ENCODE data around the gene MTARC1. TPM values are rescaled to one million over a fixed set of nuclear protein-coding genes. Genes with fewer than 3 reads are reported as not detected.

The MTARC1 gene
- total and polyA plus RNA-seq, 2 of the 4 experiments (the other 2 are of a cell fraction): 0.18 to 0.55 TPM

DNA sequence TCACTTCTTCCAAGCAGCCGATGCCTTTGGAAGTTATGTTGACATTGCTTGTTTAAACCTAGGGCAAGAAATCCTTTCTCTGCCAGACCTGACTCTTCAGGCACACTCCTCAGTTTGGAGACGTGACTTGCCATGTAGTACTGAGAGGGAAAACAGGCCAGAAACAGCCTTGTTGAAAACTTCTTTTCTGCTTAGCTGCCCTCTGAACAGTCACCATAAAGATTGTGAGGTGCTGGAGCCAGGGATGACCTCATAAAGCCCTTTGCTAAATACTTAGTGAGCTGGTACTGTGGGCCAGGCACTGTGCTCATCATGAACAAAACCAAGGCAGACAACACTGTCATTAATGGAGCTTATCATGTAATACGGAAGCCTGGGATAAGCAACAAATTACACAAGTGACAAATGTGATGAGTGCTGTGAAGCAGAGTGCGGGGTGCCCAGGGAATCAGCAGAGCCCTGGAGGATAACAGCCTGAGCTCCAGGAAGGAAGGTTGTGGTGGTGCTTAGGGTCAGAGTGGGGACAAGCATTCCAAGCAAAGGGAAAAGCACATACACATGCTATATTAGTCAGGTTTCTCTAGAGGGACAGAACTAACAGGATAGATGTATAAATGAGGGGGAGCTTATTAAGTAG is 42.4 kb downstream of the MTARC1 start:
- no peak for DNase-seq
- ChIA-PET POLR2A (ENCODE audit: unreplicated experiment) (no interaction called here), CTCF (no interaction called here)
- H4K91ac ChIP-seq (ENCODE audit: insufficient read depth, low read depth, low read length): no peak overlapping the region
- H4K20me1 ChIP-seq (ENCODE audit: insufficient read depth, low read length): no peaks in the 10 kb centered on the region
- ATAC-seq (ENCODE audit: low read depth): no peak
- no CpG with 5 or more reads among the region's 4 CpGs for WGBS, 2 experiments (ENCODE audit: extremely low coverage in 2 of 2, insufficient read length in 1 of 2)
- no peak overlapping the region for H3K4ac ChIP-seq (ENCODE audit: low read depth, low read length)
- H3K27me3 ChIP-seq (ENCODE audit: control insufficient read depth, insufficient read depth, low read length): peaks cover 4% of the 10 kb centered on the region
- no peak overlapping the region for H3K56ac ChIP-seq (ENCODE audit: extremely low read depth, insufficient read depth, low read length)
- H4K8ac ChIP-seq (ENCODE audit: low read depth in 2 of 2, low read length in 2 of 2): no peak overlapping the region
- no peaks in the 10 kb centered on the region for H3K9me1 ChIP-seq (ENCODE audit: insufficient read depth, low read length)
- no peak overlapping the region for H4K5ac ChIP-seq (ENCODE audit: low read depth, low read length)
- peaks cover 13% of the 10 kb centered on the region for H3K4me1 ChIP-seq (ENCODE audit: control insufficient read depth, insufficient read depth, low read length)
- H3K9me3 ChIP-seq (ENCODE audit: control insufficient read depth, insufficient read depth, low read length): peaks cover 3% of the 10 kb centered on the region; the same call in 1 of the 2 replicates
- no peak overlapping the region for H2AK5ac ChIP-seq (ENCODE audit: low read depth, low read length)
- no peak overlapping the region for H3K4me2 ChIP-seq (ENCODE audit: low read depth, low read length)
- no peak overlapping the region for H3K23ac ChIP-seq (ENCODE audit: low read depth, low read length)
- intact Hi-C loops (cut with micrococcal nuclease) (no loop called here), in situ Hi-C loops (cut with MboI; ENCODE audit: low sequenced_read_pairs) (no loop called here), dilution Hi-C loops (cut with HindIII; ENCODE audit: low sequenced_read_pairs, unreplicated experiment) (no loop called here)
- H2BK5ac ChIP-seq (ENCODE audit: low read depth, low read length, poor library complexity, severe bottlenecking): no peak overlapping the region
- H2BK120ac ChIP-seq (ENCODE audit: low read depth, low read length): no peak overlapping the region
- no peak overlapping the region for H2AFZ ChIP-seq (replicated peaks; ENCODE audit: low read length, poor library complexity)
- H3K18ac ChIP-seq (ENCODE audit: low read depth, low read length): no peak overlapping the region
- H2AK9ac ChIP-seq (replicated peaks; ENCODE audit: low read depth, low read length, poor library complexity): no peak overlapping the region
- no peak overlapping the region for H3K9ac ChIP-seq (ENCODE audit: low read depth, low read length)
- no peak overlapping the region for H3K14ac ChIP-seq (replicated peaks; ENCODE audit: low read depth, low read length)
- H3K4me3 ChIP-seq (ENCODE audit: insufficient read depth, low read depth, low read length): no peak overlapping the region
- no peak overlapping the region for H3K27ac ChIP-seq (ENCODE audit: insufficient read depth, low read length)
- no peaks in the 10 kb centered on the region for H3K79me1 ChIP-seq (ENCODE audit: low read depth in 1 of 2, low read length in 2 of 2)
- H2BK20ac ChIP-seq (ENCODE audit: low read depth, low read length): no peak overlapping the region
- no peaks in the 10 kb centered on the region for H3K36me3 ChIP-seq (ENCODE audit: control insufficient read depth, insufficient read depth, low read length)
- no peak overlapping the region for H2BK15ac ChIP-seq (ENCODE audit: low read depth, low read length)
- no TSS peak for BruUV-seq (replicated peaks)
- TF ChIP-seq, protein P1, sequence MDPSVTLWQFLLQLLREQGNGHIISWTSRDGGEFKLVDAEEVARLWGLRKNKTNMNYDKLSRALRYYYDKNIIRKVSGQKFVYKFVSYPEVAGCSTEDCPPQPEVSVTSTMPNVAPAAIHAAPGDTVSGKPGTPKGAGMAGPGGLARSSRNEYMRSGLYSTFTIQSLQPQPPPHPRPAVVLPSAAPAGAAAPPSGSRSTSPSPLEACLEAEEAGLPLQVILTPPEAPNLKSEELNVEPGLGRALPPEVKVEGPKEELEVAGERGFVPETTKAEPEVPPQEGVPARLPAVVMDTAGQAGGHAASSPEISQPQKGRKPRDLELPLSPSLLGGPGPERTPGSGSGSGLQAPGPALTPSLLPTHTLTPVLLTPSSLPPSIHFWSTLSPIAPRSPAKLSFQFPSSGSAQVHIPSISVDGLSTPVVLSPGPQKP (IDR thresholded peaks at IDR 0.05; ENCODE audit: borderline replicate concordance, low read depth, low read length): no peak
- TF ChIP-seq RFX5 (IDR thresholded peaks at IDR 0.05; ENCODE audit: low read depth, low read length) (no peak), NFE2L2 (IDR thresholded peaks at IDR 0.05; ENCODE audit: low read depth, low read length) (no peak), MAZ (IDR thresholded peaks at IDR 0.05; ENCODE audit: borderline replicate concordance, low read depth, low read length) (no peak), CHD1 (IDR thresholded peaks at IDR 0.05; ENCODE audit: low read depth, low read length) (no peak), MAFK (IDR thresholded peaks at IDR 0.05; ENCODE audit: low read depth, low read length) (no peak), RAD21 (IDR thresholded peaks at IDR 0.05; ENCODE audit: low read length) (no peak), MXI1 (IDR thresholded peaks at IDR 0.05; ENCODE audit: borderline replicate concordance, low read depth, low read length) (no peak), FOS (IDR thresholded peaks at IDR 0.05; ENCODE audit: low read depth, low read length) (no peak), RCOR1 (IDR thresholded peaks at IDR 0.05; ENCODE audit: insufficient replicate concordance, low read length) (no peak), SMC3 (IDR thresholded peaks at IDR 0.05; ENCODE audit: low read depth, low read length) (no peak), BHLHE40 (IDR thresholded peaks at IDR 0.05; ENCODE audit: low read depth, low read length) (no peak), CEBPB (IDR thresholded peaks at IDR 0.05; ENCODE audit: low read depth, low read length) (no peak), POLR2A (IDR thresholded peaks at IDR 0.05; ENCODE audit: low read depth, low read length) (no peak)
- TF ChIP-seq, protein P2, sequence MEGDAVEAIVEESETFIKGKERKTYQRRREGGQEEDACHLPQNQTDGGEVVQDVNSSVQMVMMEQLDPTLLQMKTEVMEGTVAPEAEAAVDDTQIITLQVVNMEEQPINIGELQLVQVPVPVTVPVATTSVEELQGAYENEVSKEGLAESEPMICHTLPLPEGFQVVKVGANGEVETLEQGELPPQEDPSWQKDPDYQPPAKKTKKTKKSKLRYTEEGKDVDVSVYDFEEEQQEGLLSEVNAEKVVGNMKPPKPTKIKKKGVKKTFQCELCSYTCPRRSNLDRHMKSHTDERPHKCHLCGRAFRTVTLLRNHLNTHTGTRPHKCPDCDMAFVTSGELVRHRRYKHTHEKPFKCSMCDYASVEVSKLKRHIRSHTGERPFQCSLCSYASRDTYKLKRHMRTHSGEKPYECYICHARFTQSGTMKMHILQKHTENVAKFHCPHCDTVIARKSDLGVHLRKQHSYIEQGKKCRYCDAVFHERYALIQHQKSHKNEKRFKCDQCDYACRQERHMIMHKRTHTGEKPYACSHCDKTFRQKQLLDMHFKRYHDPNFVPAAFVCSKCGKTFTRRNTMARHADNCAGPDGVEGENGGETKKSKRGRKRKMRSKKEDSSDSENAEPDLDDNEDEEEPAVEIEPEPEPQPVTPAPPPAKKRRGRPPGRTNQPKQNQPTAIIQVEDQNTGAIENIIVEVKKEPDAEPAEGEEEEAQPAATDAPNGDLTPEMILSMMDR (conservative IDR thresholded peaks at IDR 0.05; ENCODE audit: low read depth, low read length): no peak
- TF ChIP-seq, protein P3, sequence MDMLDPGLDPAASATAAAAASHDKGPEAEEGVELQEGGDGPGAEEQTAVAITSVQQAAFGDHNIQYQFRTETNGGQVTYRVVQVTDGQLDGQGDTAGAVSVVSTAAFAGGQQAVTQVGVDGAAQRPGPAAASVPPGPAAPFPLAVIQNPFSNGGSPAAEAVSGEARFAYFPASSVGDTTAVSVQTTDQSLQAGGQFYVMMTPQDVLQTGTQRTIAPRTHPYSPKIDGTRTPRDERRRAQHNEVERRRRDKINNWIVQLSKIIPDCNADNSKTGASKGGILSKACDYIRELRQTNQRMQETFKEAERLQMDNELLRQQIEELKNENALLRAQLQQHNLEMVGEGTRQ (IDR thresholded peaks at IDR 0.05; ENCODE audit: low read depth, low read length): no peak

Measured in IMR-90 (cell line).